Vein endothelial cell (primary cell): ENCODE results near the gene CCL14. TPM values are rescaled to one million over a fixed set of nuclear protein-coding genes. Genes with fewer than 3 reads are reported as not detected.

Source experiments
- total RNA-seq: library from RNA; depleted of rRNA; stranded (reverse); fragments of >200 nt; gene quantifications from 2 replicates; pipeline ENCODE4 v1.2.3, GENCODE V29; 2012

CCL14 gene
- 32.7 and 43.2 TPM in 2 replicates for total RNA-seq

DNA sequence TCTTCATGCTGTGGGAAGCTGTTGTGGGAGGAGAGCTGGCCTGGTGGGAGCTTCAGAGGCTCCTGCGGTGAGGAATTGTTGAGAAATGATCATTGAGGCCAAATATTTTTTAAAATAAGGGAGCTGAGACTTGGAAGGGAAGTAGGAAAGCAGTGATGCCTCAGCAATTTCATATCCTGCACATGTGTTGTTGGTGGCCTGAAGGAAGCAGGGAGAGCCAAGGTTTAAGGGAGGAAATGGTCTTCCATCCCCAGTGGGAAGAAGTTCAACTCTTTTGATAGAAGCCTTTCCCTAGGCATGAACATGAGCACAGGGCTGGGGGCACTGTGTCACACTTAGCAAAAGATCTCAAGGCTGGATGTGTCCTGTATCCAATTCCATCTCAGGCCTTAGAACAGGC lies at the start of gene CCL14:
Gene CCL14 (minus strand): TSS at position 87 of the 400 bp plus-strand sequence. CDS start 80 bp downstream, at position 7.

GRCh38 chr17:36017799-36018198 lies 31.3 kb upstream of the CCL14 start, which contains the start of gene CCL23:
Gene CCL23, minus strand, starts transcription at chr17:36017972. Its CDS starts 75 bp downstream, at chr17:36017897.

GRCh38 chr17:36001110-36001771 lies 14.7 kb upstream of the CCL14 start, which contains the start of gene CCL15:
Gene CCL15, minus strand, starts transcription at chr17:36001553. Its CDS starts 61 bp downstream, at chr17:36001492.

DNA sequence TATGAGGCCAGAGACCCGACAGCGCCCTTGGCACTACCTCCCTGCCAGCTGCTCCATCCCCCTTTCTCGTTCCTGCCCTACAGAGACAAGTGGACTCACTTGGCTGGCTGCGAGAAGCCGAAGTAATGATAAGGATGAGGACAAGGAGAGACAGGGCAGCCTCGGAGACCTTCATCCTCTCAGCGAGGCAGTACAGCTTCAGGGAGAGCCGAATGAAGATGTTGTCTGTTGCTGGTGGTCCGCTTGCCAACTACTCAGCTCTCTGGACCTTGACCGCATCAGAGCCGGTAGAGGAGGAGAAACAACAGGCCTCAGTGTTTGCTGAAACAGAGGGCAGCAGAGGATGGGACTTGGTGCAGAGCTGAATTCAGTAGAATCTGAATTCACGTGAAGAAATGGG lies 5.3 kb downstream of the CCL14 start, which contains the start of gene CCL16:
Gene CCL16 (minus strand): TSS at position 252 of the 400 bp plus-strand sequence. CDS start 77 bp downstream, at position 175.

DNA sequence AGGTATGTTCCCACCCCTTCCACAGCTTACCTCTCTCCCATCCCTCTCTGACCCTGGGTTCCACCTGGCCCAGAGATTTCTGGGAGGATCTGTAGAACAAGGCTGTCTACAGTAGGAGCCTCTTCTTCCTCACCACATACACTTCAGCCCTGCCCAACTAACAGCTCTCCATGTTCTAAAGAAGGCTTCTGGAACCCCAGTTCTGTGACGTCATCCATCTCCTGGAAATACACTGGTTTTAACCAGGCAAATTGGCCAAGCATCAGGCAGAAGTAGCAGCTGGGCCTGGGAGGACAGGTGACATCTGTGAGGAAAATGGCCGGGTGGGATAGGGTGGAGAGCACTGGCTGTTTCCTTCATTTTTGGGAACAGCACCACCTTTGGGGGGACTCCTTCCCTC lies 43.0 kb downstream of the CCL14 start, which contains the start of gene LYZL6:
Gene LYZL6 (minus strand): TSS at position 177 of the 400 bp plus-strand sequence. CDS start 4,357 bp downstream, outside the sequence.

Other genes starting within 250 kb of the CCL14 start
- not detected in 2 replicates for gene GAS2L2, start 233.5 kb downstream of the CCL14 start, total RNA-seq
- gene C17orf50, start 225.8 kb downstream of the CCL14 start, total RNA-seq, result not detected in 2 replicates
- 11.3 and 13.7 TPM in 2 replicates for gene MMP28, start 191.1 kb downstream of the CCL14 start, total RNA-seq
- gene TAF15, start 177.2 kb downstream of the CCL14 start, total RNA-seq, result 67.6 and 71.3 TPM in 2 replicates
- not detected in 2 replicates for gene HEATR9, start 117.8 kb downstream of the CCL14 start, total RNA-seq
- 0.19 and 0.65 TPM in 2 replicates for gene CCL5, start 106.4 kb downstream of the CCL14 start, total RNA-seq
- gene RDM1, start 56.0 kb downstream of the CCL14 start, total RNA-seq, result not detected in 2 replicates
- gene LYZL6, start 43.0 kb downstream of the CCL14 start, total RNA-seq, result not detected in 2 replicates
- 0.65 and 0.86 TPM in 2 replicates for gene CCL16, start 5.2 kb downstream of the CCL14 start, total RNA-seq
- gene CCL15, start 14.8 kb upstream of the CCL14 start, total RNA-seq, result not detected in 2 replicates
- gene CCL23, start 31.2 kb upstream of the CCL14 start, total RNA-seq, result 0.98 and 6.4 TPM in 2 replicates
- gene CCL18, start 77.5 kb upstream of the CCL14 start, total RNA-seq, result not detected in 2 replicates
- gene CCL3, start 103.4 kb upstream of the CCL14 start, total RNA-seq, result not detected in 2 replicates
- not detected in 2 replicates for gene CCL4, start 117.1 kb upstream of the CCL14 start, total RNA-seq
- gene TBC1D3B, start 189.9 kb upstream of the CCL14 start, total RNA-seq, result 0.86 TPM in 1 of 2 replicates, not detected in the other
- not detected in 2 replicates for gene CCL3L1, start 210.0 kb upstream of the CCL14 start, total RNA-seq
- gene CCL4L2, start 224.3 kb upstream of the CCL14 start, total RNA-seq, result not detected in 2 replicates